Measurements from ENCODE around the gene LORICRIN.

LORICRIN gene

GRCh38 chr1:153272186-153272585, 12.7 kb downstream of the LORICRIN start:
- DNase-seq (ENCODE audit: low read depth) = no peak
- TF ChIP-seq CTCF (conservative IDR thresholded peaks at IDR 0.05; ENCODE audit: low read length) = no peak
- H3K4me3 ChIP-seq (ENCODE audit: low read length) = no peak overlapping the region

GRCh38 chr1:153277852-153278251, 18.4 kb downstream of the LORICRIN start:
- no peak for DNase-seq (ENCODE audit: low read depth)
- peak; percentile 34 for TF ChIP-seq CTCF (conservative IDR thresholded peaks at IDR 0.05; ENCODE audit: low read length)
- no peak overlapping the region for H3K4me3 ChIP-seq (ENCODE audit: low read length)

- peak; percentile 37 for TF ChIP-seq CTCF (conservative IDR thresholded peaks at IDR 0.05; ENCODE audit: low read length)
- no peak for DNase-seq (ENCODE audit: low read depth)
- H3K4me3 ChIP-seq (ENCODE audit: low read length) = no peak overlapping the region
Measured at GRCh38 chr1:153288634-153289275, 29.3 kb downstream of the LORICRIN start.

- H3K4me3 ChIP-seq (ENCODE audit: low read length) = no peak overlapping the region
- no peak for DNase-seq (ENCODE audit: low read depth)
- TF ChIP-seq CTCF (conservative IDR thresholded peaks at IDR 0.05; ENCODE audit: low read length) = no peak
Measured at GRCh38 chr1:153291514-153291913, 32.0 kb downstream of the LORICRIN start.

GRCh38 chr1:153292185-153292584, 32.7 kb downstream of the LORICRIN start:
- H3K4me3 ChIP-seq (ENCODE audit: low read length) = no peak overlapping the region
- TF ChIP-seq CTCF (conservative IDR thresholded peaks at IDR 0.05; ENCODE audit: low read length) = no peak
- DNase-seq (ENCODE audit: low read depth) = no peak

- H3K4me3 ChIP-seq (ENCODE audit: low read length) = no peak overlapping the region
- TF ChIP-seq CTCF (conservative IDR thresholded peaks at IDR 0.05; ENCODE audit: low read length) = no peak
- no peak for DNase-seq (ENCODE audit: low read depth)
Measured at GRCh38 chr1:153292740-153293479, 33.4 kb downstream of the LORICRIN start.

GRCh38 chr1:153293480-153293775, 33.9 kb downstream of the LORICRIN start:
- no peak overlapping the region for H3K4me3 ChIP-seq (ENCODE audit: low read length)
- no peak for DNase-seq (ENCODE audit: low read depth)
- no peak for TF ChIP-seq CTCF (conservative IDR thresholded peaks at IDR 0.05; ENCODE audit: low read length)
